HFFc6 (cell line): ENCODE results near the gene TMEM225B. TPM values are rescaled to one million over a fixed set of nuclear protein-coding genes. Genes with fewer than 3 reads are reported as not detected.
"Not testable (repeated sequence)": the region's sequence is repeated elsewhere in the genome, so short reads cannot be mapped to it uniquely, and the experiment has no call there.

ENCODE experiments used
- DNase-seq: peaks from one replicate; pipeline ENCODE4 v3.0.0-alpha.2; 2018
- H3K27ac Mint-ChIP-seq: 2 replicates; pipeline ENCODE4 v1.8.0; 2020; ENCODE audit warnings: mild to moderate bottlenecking, mixed read lengths
- H3K27me3 Mint-ChIP-seq: 2 replicates; pipeline ENCODE4 v1.8.0; 2021; ENCODE audit warnings: mild to moderate bottlenecking, moderate library complexity, mixed read lengths; ENCODE audit not compliant: insufficient read depth
- H3K36me3 Mint-ChIP-seq: 2 replicates; pipeline ENCODE4 v1.8.0; 2021; ENCODE audit warnings: low read depth, mixed read lengths
- H3K4me1 Mint-ChIP-seq: 2 replicates; pipeline ENCODE4 v1.8.0; 2020; ENCODE audit warnings: low read depth, mixed read lengths
- H3K4me3 Mint-ChIP-seq: 2 replicates; pipeline ENCODE4 v1.8.0; 2020; ENCODE audit warnings: mild to moderate bottlenecking, moderate library complexity, mixed read lengths
- H3K9me3 Mint-ChIP-seq: 2 replicates; pipeline ENCODE4 v1.8.0; 2020; ENCODE audit warnings: mild to moderate bottlenecking, mixed read lengths
- total RNA-seq, 6 experiments: library from RNA; stranded (reverse); fragmentation: NEBNext Ultra II Directional; extraction: Animal tissue kit (Norgen Biotek cat#: 25700); gene quantifications; 2 replicates in 1 of 6; 3 replicates in 5 of 6; pipeline ENCODE4 v1.2.3, GENCODE V29; 2021
- TF ChIP-seq, protein P1 (sequence below): fragments of 200-600 bp; sonication (generic); IDR thresholded peaks from 2 replicates; pipeline ENCODE4 v1.5.0; 2021; ENCODE audit warnings: antibody characterized with exemption, mild to moderate bottlenecking

TMEM225B gene
- total RNA-seq, 6 experiments from 2014 or later: 0.24 to 1.4 (median 0.52) TPM

GRCh38 chr7:99644431-99644830 lies 46.4 kb downstream of the TMEM225B start:
- H3K36me3 Mint-ChIP-seq: peaks cover 16% of the 10 kb centered on the region
- TF ChIP-seq, protein P1, sequence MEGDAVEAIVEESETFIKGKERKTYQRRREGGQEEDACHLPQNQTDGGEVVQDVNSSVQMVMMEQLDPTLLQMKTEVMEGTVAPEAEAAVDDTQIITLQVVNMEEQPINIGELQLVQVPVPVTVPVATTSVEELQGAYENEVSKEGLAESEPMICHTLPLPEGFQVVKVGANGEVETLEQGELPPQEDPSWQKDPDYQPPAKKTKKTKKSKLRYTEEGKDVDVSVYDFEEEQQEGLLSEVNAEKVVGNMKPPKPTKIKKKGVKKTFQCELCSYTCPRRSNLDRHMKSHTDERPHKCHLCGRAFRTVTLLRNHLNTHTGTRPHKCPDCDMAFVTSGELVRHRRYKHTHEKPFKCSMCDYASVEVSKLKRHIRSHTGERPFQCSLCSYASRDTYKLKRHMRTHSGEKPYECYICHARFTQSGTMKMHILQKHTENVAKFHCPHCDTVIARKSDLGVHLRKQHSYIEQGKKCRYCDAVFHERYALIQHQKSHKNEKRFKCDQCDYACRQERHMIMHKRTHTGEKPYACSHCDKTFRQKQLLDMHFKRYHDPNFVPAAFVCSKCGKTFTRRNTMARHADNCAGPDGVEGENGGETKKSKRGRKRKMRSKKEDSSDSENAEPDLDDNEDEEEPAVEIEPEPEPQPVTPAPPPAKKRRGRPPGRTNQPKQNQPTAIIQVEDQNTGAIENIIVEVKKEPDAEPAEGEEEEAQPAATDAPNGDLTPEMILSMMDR: no peak
- H3K4me1 Mint-ChIP-seq: peaks cover 16% of the 10 kb centered on the region
- no peak overlapping the region; the same call in 1 of the 2 replicates for H3K27ac Mint-ChIP-seq
- DNase-seq: peak; percentile 29
- H3K27me3 Mint-ChIP-seq: no peaks in the 10 kb centered on the region; the same call in 1 of the 2 replicates
- H3K9me3 Mint-ChIP-seq: no peaks in the 10 kb centered on the region; the same call in 1 of the 2 replicates
- H3K4me3 Mint-ChIP-seq: no peak overlapping the region

DNA sequence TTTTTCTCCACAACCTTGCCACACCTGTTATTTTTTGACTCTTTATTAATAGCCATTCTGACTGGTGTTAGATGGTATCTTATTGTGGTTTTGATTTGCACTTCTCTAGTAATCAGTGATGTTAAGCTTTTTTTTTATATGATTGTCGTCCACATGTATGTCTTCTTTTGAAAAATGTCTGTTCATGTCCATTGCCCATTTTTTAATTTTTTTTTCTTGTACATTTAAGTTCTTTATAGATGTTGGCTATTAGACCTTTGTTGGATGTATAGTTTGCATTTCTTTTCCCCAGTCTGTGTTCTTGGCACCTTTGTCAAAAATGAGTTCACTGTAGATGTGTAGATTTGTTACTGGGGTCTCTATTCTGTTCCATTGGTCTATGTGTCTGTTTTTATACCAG lies 47.5 kb downstream of the TMEM225B start:
- no peaks in the 10 kb centered on the region for H3K27me3 Mint-ChIP-seq
- H3K4me1 Mint-ChIP-seq: peaks cover 16% of the 10 kb centered on the region
- H3K36me3 Mint-ChIP-seq: peaks cover 16% of the 10 kb centered on the region
- H3K27ac Mint-ChIP-seq: no peak overlapping the region
- TF ChIP-seq, protein P1: no peak
- H3K9me3 Mint-ChIP-seq: no peaks in the 10 kb centered on the region; the same call in 1 of the 2 replicates
- no peak overlapping the region for H3K4me3 Mint-ChIP-seq
- no peak for DNase-seq

GRCh38 chr7:99648843-99649242 lies 50.8 kb downstream of the TMEM225B start:
- DNase-seq: no peak
- TF ChIP-seq, protein P1: no peak
- H3K4me1 Mint-ChIP-seq: peaks cover 9% of the 10 kb centered on the region

DNA sequence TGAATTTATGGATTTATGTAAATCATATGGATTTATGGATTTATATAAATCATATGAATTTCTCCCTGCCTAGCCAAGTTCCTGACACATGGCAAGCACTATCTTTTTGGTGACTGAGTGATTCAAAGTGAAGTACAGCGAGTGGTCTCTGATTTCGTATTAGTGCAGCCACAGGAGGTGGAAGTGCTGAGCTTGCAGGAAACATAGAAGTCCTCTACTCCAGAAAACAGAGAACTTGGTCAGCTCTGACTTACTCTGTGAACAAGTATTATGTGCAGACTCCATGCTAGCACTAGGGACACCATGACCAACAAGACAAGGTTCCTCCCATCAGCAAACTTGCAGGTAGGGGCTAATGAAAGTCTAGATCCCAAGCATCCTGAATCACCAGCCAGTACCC lies 53.2 kb downstream of the TMEM225B start:
- H3K27ac Mint-ChIP-seq: no peak overlapping the region
- no peak for DNase-seq
- TF ChIP-seq, protein P1: no peak
- H3K4me1 Mint-ChIP-seq: no peaks in the 10 kb centered on the region
- H3K9me3 Mint-ChIP-seq: no peaks in the 10 kb centered on the region
- no peaks in the 10 kb centered on the region for H3K27me3 Mint-ChIP-seq
- H3K4me3 Mint-ChIP-seq: no peak overlapping the region
- peaks cover under 1% of the 10 kb centered on the region; the same call in 1 of the 2 replicates for H3K36me3 Mint-ChIP-seq

More at GRCh38 chr7:99648843-99649242, 50.8 kb downstream of the TMEM225B start:
- Mint-ChIP-seq H3K9me3 (no peaks in the 10 kb centered on the region; the same call in 1 of the 2 replicates), H3K4me3 (no peak overlapping the region), H3K27ac (no peak overlapping the region), H3K27me3 (no peaks in the 10 kb centered on the region), H3K36me3 (peaks cover 16% of the 10 kb centered on the region)

DNA sequence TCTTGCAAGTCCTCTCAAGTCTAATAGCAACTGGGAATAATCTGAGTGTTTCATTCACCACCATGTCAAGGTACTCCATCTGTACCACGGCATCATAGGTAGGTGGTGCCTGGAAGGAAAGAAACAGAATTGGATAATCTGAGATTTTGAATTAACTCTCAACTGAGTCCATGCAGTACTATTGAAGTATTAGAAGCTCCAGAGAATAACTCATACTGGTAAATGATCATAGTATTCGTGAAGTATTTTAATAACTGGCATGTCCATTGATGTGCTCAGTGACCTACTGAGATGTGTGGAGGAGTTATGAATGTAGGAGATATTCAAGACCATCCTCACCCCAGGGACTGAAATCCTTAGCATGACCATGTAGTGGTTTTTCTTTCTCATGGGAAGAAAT lies 54.6 kb downstream of the TMEM225B start:
- Mint-ChIP-seq H3K36me3 (no peaks in the 10 kb centered on the region), H3K9me3 (no peaks in the 10 kb centered on the region; the same call in 1 of the 2 replicates), H3K27me3 (no peaks in the 10 kb centered on the region)

DNA sequence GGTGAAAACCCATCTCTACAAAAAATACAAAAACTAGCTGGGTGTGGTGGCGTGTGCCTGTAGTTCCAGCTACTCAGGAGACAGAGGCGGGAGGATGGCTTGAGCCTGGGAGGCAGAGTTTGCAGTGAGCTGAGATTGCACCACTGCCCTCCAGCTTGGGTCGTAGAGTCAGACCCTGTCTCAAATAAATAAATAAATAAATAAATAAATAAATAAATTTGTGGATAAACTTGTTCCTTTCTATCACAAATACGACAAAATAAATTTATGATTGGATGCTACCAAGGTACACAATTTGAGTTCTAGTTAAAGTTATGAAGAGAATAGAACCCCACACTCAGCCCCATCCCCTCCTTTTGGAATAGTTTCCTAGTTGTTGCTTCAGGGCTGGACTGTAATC lies 55.2 kb downstream of the TMEM225B start:
- H3K9me3 Mint-ChIP-seq, H3K36me3 Mint-ChIP-seq, DNase-seq, H3K4me3 Mint-ChIP-seq, H3K27ac Mint-ChIP-seq, H3K4me1 Mint-ChIP-seq, H3K27me3 Mint-ChIP-seq: not testable (repeated sequence)

More for the DNA sequence above, 54.6 kb downstream of the TMEM225B start:
- TF ChIP-seq, protein P1: no peak
- no peak overlapping the region for H3K4me3 Mint-ChIP-seq
- H3K4me1 Mint-ChIP-seq: no peaks in the 10 kb centered on the region
- no peak overlapping the region for H3K27ac Mint-ChIP-seq
- DNase-seq: no peak
